BJ (cell line): ENCODE measurements around the gene SLC6A17. TPM values are rescaled to one million over a fixed set of nuclear protein-coding genes. Genes with fewer than 3 reads are reported as not detected.
A peak's percentile ranks its signal among the peaks of the same experiment; 100 is the strongest.

Experiments used
- CTCF ChIA-PET: fragments of 350-600 bp; formaldehyde crosslinking; extraction: SDS; loops from one replicate; lab custom pipeline; 2021; ENCODE audit warnings: antibody characterized with exemption, inconsistent platforms; lab: Yijun Ruan, JAX
- POLR2A ChIA-PET: fragments of 300-600 bp; sonication (Branson Sonifier 250); formaldehyde crosslinking; extraction: SDS; loops from one replicate; lab custom pipeline; 2021; ENCODE audit warnings: antibody characterized with exemption; lab: Charles Lee
- DNase-seq: peaks from one replicate; pipeline ENCODE4 v3.0.0-alpha.2; 2011; ENCODE audit warnings: low read depth
- H3K27me3 ChIP-seq: 2 replicates; pipeline ENCODE4 v1.6.0; 2011; ENCODE audit warnings: low read length; ENCODE audit not compliant: control insufficient read depth, insufficient read depth
- H3K36me3 ChIP-seq: 2 replicates; pipeline ENCODE4 v1.5.1; 2011; ENCODE audit warnings: low read length; ENCODE audit not compliant: control insufficient read depth, insufficient read depth
- H3K4me3 ChIP-seq: 2 replicates; pipeline ENCODE4 v1.5.1; 2011; ENCODE audit warnings: low read depth, mild to moderate bottlenecking, control low read depth, low read length
- CTCF ChIP-seq: IDR thresholded peaks from 2 replicates; pipeline ENCODE4 v1.5.1; 2011; ENCODE audit warnings: low read depth, mild to moderate bottlenecking, control low read depth, inconsistent platforms, low read length, moderate library complexity; ENCODE audit not compliant: insufficient read depth
- polyA plus RNA-seq: library from polyadenylated mRNA; depleted of rRNA; stranded (reverse); fragments of >200 nt; gene quantifications from 2 replicates; pipeline ENCODE4 v1.2.3, GENCODE V29; 2011

SLC6A17 gene
- polyA plus RNA-seq, 1 experiment: 1.6 TPM

- TF ChIP-seq CTCF: no peak
- Histone ChIP-seq H3K4me3 (no peak overlapping the region), H3K36me3 (no peaks in the 10 kb centered on the region), H3K27me3 (peaks cover 16% of the 10 kb centered on the region)
- no peak for DNase-seq
- CTCF ChIA-PET: interaction anchor here (1.4 to 2.6 kb wide), 3 partner anchors 10 to 74 kb away, joined by 4 to 6 read pairs (median 5); no protein-coding TSS in a partner anchor
- POLR2A ChIA-PET: no interaction called here
These were observed 24.5 kb upstream of the SLC6A17 start for GRCh38 chr1:110125810-110126209.

GRCh38 chr1:110130113-110130591 lies 20.1 kb upstream of the SLC6A17 start:
- DNase-seq: no peak
- TF ChIP-seq CTCF: peak; percentile 23; the same call in 1 of the 2 replicates
- POLR2A ChIA-PET: no interaction called here
- H3K4me3 ChIP-seq: no peak overlapping the region
- no peaks in the 10 kb centered on the region for H3K36me3 ChIP-seq
- CTCF ChIA-PET: no interaction called here
- peaks cover 21% of the 10 kb centered on the region for H3K27me3 ChIP-seq

GRCh38 chr1:110130989-110131388 lies 19.3 kb upstream of the SLC6A17 start:
- DNase-seq: no peak
- POLR2A ChIA-PET: no interaction called here
- no peak for TF ChIP-seq CTCF
- Histone ChIP-seq H3K27me3 (peaks cover 21% of the 10 kb centered on the region), H3K4me3 (no peak overlapping the region), H3K36me3 (no peaks in the 10 kb centered on the region)
- CTCF ChIA-PET: interaction anchor here (1.2 kb wide), 1 partner anchor 11 kb away, joined by 5 read pairs; no protein-coding TSS in a partner anchor

- TF ChIP-seq CTCF: no peak
- ChIA-PET POLR2A (interaction anchor here (0.6 kb wide), 1 partner anchor 93 kb away, joined by 3 read pairs; no protein-coding TSS in a partner anchor), CTCF (interaction anchor here (1.1 to 1.3 kb wide), 3 partner anchors 10 to 70 kb away, joined by 3 to 5 read pairs (median 3); no protein-coding TSS in a partner anchor)
- DNase-seq: no peak
- Histone ChIP-seq H3K36me3 (no peaks in the 10 kb centered on the region), H3K4me3 (no peak overlapping the region), H3K27me3 (peaks cover 29% of the 10 kb centered on the region)
These were observed 17.6 kb upstream of the SLC6A17 start for GRCh38 chr1:110132682-110133081.

GRCh38 chr1:110133436-110133835 lies 16.9 kb upstream of the SLC6A17 start:
- no peak for DNase-seq
- ChIA-PET CTCF (interaction anchor here (1.0 to 1.4 kb wide), 5 partner anchors 9 to 69 kb away, joined by 3 to 4 read pairs (median 3); no protein-coding TSS in a partner anchor), POLR2A (no interaction called here)
- Histone ChIP-seq H3K4me3 (no peak overlapping the region), H3K36me3 (no peaks in the 10 kb centered on the region), H3K27me3 (peaks cover 29% of the 10 kb centered on the region)
- TF ChIP-seq CTCF: no peak
